T-helper 2 cell (primary cell): Measurements from ENCODE around the gene TRIM15.
A peak's percentile ranks its signal among the peaks of the same experiment; 100 is the strongest.

Source experiments
- DNase-seq, 5 experiments: peaks; one replicate each; pipeline versions ENCODE4 v3.0.0 to v3.0.0-alpha.2; 2012 to 2022

The TRIM15 gene

DNA sequence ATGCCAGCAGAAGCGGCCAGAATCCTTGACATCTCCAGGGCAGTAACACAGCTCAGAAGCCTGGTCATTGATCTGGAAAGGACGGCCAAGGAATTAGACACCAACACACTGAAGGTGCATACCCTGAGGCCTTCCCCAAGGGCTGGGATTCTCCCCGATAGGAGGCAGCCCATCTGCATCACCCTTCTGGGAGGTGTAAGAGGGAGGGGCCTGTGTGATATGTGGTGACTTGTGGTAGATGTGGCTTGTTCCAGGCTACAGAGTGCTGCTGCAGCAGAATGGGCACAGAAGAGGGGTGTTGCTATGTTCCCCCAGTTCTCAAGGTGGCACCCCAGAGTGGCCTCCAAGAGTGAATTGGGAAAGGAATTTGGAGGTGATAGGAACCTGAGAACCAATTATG, 16.2 kb upstream of the TRIM15 start:
- DNase-seq: peak in 1 of 5 experiments; percentile 47

- DNase-seq: no peak
Observed at GRCh38 chr6:30149234-30149633, 14.1 kb upstream of the TRIM15 start.

- no peak for DNase-seq
Observed at GRCh38 chr6:30149858-30150550, 13.3 kb upstream of the TRIM15 start.

DNA sequence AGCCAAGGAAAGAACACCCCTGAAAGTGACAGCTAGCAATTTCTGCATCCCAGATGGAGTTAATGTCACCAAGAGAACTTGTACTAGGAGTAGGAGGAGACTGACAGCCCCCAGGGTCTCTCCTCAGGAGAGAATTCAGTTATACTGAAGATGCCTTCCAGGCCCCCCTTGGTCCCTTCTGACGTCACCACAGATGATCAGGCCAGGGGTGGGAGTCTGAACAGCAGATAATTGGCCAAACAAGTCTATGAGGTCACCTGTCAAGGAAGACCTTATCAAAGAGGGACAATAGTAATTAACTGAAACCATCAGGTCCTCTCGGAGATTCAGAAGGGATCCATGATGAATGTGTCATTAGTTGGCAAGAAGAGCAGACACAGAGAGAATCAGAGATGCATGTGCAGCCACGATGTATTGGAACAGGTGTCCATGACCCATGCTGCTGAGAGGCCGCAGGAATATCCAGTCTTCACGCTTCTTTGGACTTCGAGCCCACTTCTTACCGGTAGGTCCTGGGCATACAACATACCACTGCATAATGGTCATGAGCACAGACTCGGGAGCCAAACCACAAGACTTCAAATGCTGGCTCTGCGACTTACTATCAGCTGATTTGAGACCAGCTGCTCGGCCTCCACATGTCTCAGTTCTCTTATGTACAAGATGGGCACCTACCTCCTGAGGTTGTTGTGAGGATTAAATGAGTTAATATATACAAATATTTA, 12.5 kb upstream of the TRIM15 start:
- no peak for DNase-seq

DNA sequence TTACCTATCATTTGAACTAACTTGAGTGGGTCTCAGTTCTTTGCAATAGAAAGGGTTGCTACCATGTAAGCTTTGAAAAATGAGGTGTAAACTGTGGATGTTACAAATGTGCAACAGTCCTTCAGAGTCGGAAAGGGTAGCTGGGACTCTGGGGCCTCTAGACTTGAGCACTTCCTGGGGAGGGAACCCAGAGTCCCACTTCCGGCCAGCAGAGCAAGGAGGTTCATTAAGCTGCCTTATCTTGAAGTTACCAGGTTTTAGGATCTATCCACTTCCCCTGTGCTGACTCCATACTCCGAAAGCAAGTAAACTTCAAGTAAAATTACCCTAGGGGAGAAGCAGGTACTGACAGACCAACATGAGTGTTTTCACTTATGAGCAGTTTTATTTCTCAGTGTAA, 11.8 kb upstream of the TRIM15 start:
- no peak for DNase-seq

- DNase-seq: no peak
Observed at GRCh38 chr6:30152016-30152673, 11.2 kb upstream of the TRIM15 start.

GRCh38 chr6:30152910-30153610, 10.3 kb upstream of the TRIM15 start:
- DNase-seq: no peak

DNA sequence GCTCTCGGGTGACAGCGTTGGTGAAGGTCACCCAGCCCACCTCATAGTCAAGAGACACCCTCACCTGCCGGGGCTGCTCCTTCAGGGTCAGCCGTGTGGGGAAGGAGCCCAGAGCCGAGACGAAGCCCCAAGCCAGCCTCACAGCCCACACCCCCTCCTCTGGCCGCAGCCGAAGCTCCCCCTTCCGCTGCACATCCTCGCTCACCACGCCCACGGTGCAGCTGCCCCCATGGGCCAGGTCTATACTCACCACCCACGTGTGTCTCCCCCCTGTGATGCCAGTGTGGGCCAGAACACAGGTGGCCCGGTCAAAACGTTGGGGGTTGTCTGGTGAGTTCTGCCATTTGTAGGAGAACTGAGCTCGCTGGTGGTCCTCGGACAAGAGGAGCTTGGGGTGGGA, 9.3 kb upstream of the TRIM15 start:
- no peak for DNase-seq

DNA sequence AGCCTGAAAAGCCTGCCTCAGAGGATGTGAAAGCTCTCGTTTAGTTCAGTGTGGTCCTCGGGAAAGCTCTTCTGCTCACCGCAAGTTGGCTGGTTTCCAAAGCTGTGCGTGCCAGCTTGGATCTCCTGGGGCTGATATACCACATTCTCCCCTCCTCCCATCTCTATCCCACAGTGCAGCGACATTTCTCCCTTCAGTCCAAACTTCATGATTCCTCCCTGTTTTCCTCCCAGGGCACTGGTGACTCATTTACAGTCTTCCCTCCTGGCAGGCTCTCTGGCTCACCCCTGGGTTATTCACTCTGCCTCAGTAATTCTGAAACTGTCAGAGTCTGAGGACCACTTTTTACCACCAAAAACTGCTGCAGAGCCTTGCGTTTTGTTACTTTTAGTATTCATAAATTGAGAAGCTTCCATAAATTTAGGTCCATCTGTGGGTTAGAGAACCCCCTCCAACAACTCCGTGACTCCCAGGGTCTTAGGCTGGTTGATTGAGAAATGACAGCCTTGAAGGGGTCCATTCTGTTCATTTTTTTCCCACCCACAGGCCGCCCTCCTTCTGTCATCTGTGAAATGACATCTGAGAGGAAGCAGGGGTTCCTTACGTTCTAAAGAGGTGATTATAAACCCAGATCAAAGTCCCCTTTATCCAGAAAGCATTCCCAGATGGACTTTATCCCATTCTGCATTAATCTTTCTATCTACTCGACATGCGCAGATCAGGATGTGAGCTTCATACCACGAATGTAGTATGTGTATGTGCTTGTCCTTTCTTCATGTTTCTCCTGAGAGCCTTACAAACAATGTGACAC, 8.4 kb upstream of the TRIM15 start:
- no peak for DNase-seq

DNA sequence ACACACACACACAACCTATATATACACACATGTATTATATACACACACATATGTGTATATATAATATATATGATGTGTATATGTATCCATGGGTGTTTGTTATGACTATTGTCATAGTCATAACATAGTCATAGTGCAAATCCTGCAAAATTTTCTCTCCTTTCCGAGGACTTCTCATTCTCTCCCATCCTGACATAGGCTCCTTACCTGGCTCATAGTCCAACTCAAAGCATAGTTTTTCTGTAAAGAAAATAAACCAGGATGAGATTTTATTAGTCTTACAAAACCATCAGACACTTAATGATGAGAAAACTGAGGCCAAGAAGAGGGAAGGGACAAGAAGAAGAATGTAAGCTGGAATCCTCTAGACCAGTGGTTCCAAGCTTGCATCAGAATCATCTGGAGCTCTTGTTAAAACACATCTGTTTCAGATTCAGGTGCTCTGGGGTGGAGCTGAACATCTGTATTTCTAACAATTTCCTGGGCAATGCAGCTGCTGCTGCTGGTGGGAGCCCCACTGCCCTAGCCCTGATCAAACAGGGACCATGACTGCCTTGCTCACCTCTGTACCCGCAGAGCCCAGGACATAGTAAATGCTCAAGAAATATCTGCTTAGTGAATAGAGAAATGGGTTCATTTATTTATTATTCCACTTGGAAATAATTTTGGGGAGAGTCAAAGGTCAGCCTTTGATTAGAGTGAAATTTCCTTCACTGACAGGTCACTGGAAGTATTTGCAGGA, 7.7 kb upstream of the TRIM15 start:
- DNase-seq: no peak

GRCh38 chr6:30156262-30156599, 7.1 kb upstream of the TRIM15 start:
- no peak for DNase-seq

DNA sequence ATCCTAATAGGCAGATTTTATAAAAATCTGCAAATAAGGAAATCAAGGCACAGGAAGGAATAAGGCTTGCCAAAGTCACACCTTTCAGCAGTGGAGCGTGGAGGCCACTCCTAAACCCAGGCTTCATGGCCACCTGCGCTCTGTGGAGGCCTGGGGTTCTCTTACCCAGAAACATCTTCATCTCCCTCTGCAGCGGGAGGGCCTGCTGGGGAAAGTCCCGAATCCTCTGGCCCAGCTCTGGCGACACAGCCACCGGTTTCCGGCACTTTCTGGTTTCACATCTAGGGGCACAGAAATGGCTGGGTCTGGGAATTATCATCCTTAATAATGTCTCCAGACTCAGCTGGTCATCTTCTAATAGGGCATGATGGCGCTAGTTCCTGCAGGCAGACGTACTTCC, 6.6 kb upstream of the TRIM15 start:
- DNase-seq: no peak

DNA sequence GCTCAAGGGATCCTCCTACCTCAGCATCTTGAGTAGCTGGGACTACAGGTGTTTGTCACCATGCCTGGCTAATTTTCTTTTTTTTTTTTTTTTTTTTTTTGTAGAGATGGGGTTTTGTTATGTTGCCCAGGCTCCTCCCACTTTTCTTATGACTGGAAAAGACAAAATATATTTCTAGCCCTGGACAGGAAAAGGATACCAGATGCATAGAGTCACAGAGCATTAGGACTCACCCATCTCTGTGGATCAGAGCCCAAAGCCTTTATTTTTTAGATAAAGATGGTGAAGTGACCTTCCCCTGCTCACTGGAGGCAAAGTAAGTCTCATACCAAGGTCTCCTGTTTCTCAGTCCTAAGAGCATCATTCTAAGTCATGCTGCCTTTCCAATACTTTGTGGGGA, 5.8 kb upstream of the TRIM15 start:
- DNase-seq: no peak

DNA sequence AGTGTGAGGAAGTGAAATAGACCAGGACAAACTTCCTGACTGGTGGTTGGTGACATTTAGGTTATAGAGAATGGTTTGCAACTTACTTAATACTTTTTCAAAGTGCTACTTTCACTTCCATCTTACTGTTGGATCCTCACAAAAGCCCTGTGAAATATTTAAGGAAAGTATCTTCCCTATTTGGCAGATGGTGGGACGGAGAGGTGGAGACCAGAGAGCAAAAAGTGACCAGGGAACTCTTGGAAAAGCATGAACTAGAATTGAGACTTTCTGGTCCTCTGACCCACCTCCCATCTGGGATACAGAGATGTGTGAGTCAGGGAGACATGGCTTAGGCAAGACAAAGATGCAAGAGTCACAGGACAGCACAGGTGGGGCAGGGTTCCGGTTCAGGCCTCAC, 5.3 kb upstream of the TRIM15 start:
- DNase-seq: no peak

DNA sequence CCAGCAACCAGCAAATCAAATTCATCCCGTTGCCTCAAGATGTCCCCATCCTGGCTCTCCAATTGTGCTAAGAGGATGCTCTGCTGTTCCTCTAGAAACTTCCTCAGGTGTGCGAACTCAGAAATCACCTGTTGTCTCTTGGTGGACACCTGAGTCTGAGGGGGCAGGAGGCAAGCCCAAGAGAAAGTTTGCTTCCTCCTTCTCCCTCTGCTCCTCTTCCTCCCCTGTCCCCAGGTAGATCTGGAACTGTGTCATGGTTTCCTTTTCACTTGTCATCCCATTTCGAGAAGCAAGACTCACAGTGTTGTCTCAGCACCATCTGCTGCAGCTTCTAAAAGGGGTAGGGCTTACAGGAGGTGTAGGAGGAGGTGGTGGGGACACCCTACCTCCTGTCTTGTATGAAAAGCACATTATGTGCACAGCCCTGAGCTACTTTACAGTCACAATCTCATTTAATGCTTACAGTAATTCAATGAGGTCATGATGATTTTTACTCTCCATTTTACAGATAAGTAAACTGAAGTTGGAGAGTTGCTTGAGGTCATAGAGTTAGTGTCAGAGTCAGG, 4.8 kb upstream of the TRIM15 start:
- DNase-seq: peak in 1 of 5 experiments; percentile 17

- no peak for DNase-seq
Observed at GRCh38 chr6:30160008-30160784, 3.1 kb upstream of the TRIM15 start.

- no peak for DNase-seq
Observed at GRCh38 chr6:30160785-30161531, 2.4 kb upstream of the TRIM15 start, which contains the start of gene TRIM10. TRIM10 (minus strand) TSS chr6:30161211; CDS start chr6:30160858, 353 bp downstream.

- no peak for DNase-seq
Observed at GRCh38 chr6:30162265-30163089, 869 bp upstream of the TRIM15 start.
